Measurements from ENCODE around the gene GPR150.
"Not testable (repeated sequence)": the region's sequence is repeated elsewhere in the genome, so short reads cannot be mapped to it uniquely, and the experiment has no call there.

The GPR150 gene

DNA sequence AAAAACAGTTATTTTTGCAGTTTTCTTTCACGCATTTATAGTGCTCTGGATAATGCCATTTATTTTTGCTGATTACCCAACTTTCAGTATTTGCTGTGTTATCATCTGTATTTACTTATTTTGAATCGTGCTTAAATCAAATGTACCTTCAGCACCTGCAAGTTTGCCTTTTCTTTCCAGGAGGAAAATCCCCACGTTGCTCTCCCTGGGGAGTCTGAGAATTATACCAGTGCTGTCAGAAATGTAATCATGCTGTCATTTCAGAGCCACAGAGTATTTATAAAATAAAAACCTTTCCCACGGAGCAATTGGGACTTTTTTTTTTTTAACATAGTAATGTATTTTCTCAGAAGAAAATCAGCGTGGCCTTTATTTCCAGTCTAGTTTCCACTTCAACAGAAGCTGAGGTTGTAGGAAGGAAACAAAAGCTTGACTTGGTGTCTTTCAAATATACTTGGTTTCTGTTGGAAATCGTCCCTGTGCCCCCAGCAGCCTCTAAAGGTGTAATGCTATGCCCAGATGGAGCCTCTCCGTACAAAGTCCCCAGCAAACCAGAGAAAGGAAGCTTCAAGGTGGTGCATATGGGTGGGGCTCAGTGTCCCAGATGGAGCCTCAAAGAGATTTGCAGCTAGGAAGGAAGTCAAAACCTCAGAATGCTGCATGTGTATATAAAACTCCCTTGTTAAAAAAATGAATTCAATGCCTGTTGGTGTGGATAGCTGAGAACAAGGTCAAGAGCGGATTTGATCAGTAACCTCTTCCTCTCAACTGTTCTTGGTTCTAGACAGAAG is 2.1 kb downstream of the GPR150 start:
- H3K4me3 ChIP-seq (ENCODE audit: low read depth, low read length), result no peak overlapping the region

- H3K4me3 ChIP-seq (ENCODE audit: low read depth, low read length), result no peak overlapping the region
Measured at GRCh38 chr5:95623706-95624105, 3.8 kb downstream of the GPR150 start.

GRCh38 chr5:95624368-95624767 is 4.5 kb downstream of the GPR150 start:
- no peak overlapping the region for H3K4me3 ChIP-seq (ENCODE audit: low read depth, low read length)

DNA sequence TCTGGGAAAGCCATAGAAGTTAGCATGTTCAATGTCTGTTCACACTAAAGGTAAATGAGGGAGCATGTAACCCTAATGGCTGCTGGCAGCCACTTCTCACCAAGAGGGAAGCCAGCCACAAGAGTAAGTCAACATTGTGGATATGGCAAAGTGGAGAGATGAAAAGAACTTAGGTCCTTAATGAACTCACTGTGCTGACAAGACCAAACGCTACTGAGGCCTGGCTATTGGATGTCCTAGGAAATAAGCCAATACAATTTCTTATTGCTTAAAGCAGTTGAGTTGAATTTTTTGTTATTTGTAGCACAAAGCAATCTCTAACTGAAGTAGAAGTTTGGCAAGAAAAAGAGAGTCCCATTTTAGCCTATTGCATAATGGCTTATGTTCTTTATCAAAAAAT is 6.8 kb downstream of the GPR150 start:
- no peak overlapping the region for H3K4me3 ChIP-seq (ENCODE audit: low read depth, low read length)

- no peak overlapping the region for H3K4me3 ChIP-seq (ENCODE audit: low read depth, low read length)
Measured at GRCh38 chr5:95627971-95628810, 8.3 kb downstream of the GPR150 start.

DNA sequence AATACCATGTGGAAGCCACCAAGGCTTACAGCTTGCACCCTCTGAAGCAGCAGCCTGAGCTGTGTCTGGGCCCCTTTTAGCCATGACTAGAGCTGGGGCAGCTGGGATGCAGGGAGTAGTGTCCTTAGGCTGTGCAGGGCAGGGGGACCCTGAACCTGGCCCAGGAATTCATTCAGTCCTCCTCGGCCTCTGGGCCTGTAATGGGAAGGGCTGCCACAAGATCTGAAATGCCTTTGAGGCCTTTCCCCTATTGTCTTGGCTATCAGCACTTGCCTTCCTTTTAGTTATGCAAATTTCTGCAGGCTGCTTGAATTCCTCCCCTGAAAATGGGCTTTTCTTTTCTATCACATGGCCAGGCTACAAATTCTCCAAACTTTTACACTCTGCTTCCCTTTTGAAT is 9.0 kb downstream of the GPR150 start:
- H3K4me3 ChIP-seq (ENCODE audit: low read depth, low read length), result no peak overlapping the region

DNA sequence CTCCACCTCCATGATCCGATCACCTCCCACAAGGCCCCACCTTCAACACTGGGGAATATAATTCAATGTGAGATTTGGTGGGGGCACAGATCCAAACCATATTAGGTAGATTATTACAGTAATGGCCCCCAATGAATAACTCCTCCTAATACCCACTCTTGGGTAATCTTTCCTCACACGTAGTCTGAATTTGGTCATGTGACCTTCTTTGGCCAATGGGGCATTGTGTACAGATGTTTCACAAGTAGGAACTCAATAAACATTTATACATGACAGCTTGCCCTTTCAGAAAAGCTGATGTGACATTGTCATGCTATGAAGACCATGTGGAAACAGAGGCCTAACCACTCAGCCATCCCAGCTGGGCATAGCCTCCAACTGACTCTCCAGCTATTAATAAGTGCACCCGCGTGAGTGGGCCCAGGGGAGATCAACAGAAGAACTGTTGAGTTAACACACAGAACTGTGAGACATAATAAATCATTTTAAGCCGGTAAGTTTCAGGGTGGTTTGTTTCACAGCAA is 10.6 kb downstream of the GPR150 start:
- H3K4me3 ChIP-seq (ENCODE audit: low read depth, low read length), result no peak overlapping the region

DNA sequence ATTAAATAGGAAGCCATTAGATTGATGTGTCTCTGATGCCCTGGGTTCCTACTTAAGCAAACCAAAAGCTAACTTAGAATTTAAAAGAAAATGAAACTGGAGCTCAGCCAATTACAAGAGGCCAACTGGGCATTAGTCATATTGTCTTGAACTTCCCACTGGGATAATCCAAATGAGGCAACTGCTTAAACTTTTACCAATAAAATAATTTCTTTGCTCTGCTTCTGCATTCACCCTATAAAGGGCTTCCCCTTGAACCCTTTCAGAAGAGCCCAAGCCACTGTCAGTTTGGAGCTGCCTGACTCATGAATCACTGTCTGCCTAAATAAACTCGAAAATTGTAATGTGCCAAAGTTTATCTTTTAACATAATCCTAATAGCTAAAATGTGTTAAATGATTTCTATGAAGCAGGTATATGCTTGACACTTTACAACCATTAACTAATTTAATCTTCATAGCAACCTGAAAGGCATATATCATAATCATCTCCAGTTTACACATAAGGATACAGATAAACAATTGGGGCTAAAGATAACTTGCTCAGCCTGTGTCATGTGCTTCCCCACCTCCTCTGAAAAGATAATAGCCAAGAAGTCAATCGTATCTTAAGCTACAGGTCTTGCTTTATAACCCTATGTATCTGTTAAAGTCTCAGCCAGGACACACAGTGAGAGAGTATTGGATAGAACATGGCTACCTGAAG is 11.5 kb downstream of the GPR150 start:
- no peak overlapping the region for H3K4me3 ChIP-seq (ENCODE audit: low read depth, low read length)

GRCh38 chr5:95631991-95632675 is 12.2 kb downstream of the GPR150 start:
- H3K4me3 ChIP-seq (ENCODE audit: low read depth, low read length), result no peak overlapping the region

GRCh38 chr5:95632942-95633341 is 13.1 kb downstream of the GPR150 start:
- H3K4me3 ChIP-seq (ENCODE audit: low read depth, low read length), result not testable (repeated sequence)

GRCh38 chr5:95633671-95634070 is 13.8 kb downstream of the GPR150 start:
- H3K4me3 ChIP-seq (ENCODE audit: low read depth, low read length), result no peak overlapping the region

DNA sequence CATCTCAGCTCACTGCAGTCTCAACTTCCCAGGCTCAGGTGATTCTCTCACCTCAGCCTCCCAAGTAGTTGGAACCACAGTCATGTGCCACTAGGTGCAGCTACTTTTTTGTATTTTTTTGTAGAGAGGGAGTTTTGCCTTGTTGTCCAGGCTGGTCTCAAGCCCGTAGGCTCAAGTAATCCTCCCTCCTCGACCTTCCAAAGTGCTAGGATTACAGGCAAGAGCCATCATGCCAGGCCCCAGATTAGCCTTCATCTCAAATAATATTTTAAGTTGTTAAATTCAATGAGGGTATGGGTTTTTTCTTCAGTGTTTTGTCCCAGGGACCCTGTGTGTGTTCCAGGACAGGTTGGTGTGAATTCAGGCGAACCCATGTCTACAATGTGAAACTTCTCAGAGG is 14.2 kb downstream of the GPR150 start:
- no peak overlapping the region for H3K4me3 ChIP-seq (ENCODE audit: low read depth, low read length)

DNA sequence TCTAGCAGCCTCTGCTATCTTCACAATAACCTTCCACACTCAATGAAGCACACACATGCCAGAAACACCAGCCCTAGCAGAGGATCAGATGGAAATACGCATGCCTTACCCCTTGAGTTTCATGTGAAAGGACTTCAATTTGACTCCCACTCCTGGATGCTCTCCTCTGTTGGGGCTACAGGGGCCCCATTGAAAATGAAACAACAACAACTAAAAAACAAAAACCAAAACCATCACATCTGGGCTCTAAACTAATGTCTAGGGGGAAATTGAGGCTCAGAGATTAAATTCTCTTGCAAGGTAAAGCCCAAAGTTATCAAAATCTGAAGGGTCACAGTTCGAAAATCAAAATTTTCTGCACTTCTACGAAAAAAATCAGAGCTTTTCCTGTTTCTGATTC is 18.7 kb downstream of the GPR150 start:
- H3K4me3 ChIP-seq (ENCODE audit: low read depth, low read length), result no peak overlapping the region

GRCh38 chr5:95641741-95642220 is 21.9 kb downstream of the GPR150 start:
- no peak overlapping the region for H3K4me3 ChIP-seq (ENCODE audit: low read depth, low read length)

- no peak overlapping the region for H3K4me3 ChIP-seq (ENCODE audit: low read depth, low read length)
Measured at GRCh38 chr5:95643152-95643551, 23.3 kb downstream of the GPR150 start.

DNA sequence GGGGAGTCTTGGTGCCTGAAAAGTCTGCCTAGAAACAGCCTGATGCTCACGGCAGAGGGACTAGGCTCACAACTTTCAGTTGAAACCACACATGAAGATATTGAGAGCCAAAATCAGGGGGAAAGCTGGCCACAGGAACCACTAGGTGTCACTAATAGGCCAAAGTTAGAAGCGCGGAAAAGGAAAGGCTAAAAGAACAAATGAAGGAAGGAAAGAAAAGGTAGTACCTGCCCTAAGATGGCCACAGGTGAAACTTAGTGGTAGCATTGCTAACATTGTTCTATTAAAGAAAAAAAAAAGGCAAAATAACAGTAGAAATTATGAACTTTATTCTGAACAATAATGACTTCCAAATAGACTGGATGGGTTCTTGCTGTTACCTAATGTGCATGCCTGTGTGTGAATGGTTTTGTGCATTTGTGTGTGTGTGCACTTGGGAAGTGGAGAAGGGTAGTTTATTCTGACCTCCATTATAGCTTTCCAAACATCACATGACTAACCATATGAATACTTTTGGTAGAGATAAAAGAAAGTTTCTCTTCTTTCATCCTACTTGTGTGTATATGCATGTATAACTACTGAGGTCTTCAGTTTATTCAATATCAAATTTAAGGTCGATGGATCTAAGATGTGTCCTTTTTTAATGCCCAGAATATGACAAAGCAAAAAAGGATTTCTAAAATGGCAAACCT is 24.6 kb downstream of the GPR150 start:
- H3K4me3 ChIP-seq (ENCODE audit: low read depth, low read length), result no peak overlapping the region

DNA sequence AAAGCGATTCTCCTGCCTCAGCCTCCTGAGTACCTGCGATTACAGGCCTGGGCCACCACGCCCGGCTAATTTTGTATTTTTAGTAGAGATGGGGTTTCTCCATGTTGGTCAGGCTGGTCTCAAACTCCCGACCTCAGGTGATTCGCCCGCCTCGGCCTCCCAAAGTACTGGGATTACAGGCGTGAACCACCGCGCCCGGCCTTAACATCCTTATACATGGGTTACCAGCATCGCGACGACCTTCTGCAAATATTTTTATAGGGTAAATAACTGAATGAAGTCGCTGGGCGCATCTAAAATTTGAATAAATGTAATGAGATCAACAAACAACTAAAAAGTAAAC is 26.3 kb downstream of the GPR150 start:
- H3K4me3 ChIP-seq (ENCODE audit: low read depth, low read length), result not testable (repeated sequence)

DNA sequence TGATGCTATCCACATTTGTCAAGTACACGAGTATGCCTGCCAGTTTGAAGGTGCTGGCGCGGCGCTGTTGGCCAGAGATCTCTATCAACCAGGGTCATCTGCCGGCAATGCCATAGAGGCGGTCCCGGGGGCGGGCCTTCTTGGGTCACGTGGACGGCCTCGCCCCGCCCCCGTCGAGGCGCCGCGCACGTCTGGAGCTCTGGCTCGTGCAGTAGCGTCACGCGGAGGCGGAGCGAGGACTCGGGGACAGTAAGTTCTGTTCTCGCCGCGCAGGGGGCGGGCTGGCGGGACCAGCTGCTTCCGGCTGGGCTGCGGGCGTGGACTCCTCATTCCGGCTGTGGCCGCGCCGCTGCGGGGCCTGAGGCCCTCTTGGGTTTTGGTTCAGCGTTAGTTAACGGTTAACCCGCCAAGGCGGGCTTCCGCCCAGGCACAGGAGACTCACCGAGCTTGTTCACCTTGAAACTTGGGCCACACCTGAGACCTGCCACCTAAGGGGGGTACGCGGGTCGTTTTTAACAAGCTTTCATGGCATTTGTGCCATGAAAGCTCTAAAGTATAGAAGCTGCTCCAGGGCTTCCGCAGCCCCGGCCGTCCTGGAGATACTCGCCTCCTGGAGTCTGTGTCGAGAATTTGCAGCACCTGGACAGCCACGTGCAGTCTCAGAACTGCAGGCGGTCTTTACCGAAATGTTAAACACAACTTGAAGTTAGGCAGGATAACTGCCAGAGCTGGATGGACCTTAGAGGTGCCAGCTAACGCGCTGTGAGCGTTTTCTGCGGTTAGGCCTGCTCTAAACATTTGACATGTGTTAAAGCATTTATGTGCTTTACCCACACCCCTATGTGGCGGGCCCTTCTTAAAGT is 26.9 kb downstream of the GPR150 start, which contains the start of gene RFESD:
Gene RFESD, plus strand, starts transcription at position 209 of the 863 bp plus-strand sequence. CDS start 5,495 bp downstream, outside the sequence.
- H3K4me3 ChIP-seq (ENCODE audit: low read depth, low read length), result peak within 1 kb of the TSS; percentile 42

Measured in iPS-11a (cell line).